ENCODE measurements around the gene MRPL14. TPM values are rescaled to one million over a fixed set of nuclear protein-coding genes. Genes with fewer than 3 reads are reported as not detected.

MRPL14 gene
- total and polyA plus RNA-seq, 4 donors = 34.6 to 118 (median 40.9) TPM

GRCh38 chr6:44111434-44112417 lies 15.5 kb downstream of the MRPL14 start:
- peaks cover 4 to 15% (median 9%) of the 10 kb centered on the region in 4 donors for H3K36me3 ChIP-seq (ENCODE audit: control insufficient read depth in 4 of 4, insufficient read depth in 3 of 4, low read depth in 1 of 4, low read length in 3 of 4)
- H3K27ac ChIP-seq (ENCODE audit: low read depth in 1 of 2, low read length in 2 of 2) = peak overlapping the region in 1 of 2 donors; percentile 19
- TF ChIP-seq MAX (IDR thresholded peaks at IDR 0.05) (peak; percentile 31), REST (IDR thresholded peaks at IDR 0.05) (no peak), ZBTB33 (IDR thresholded peaks at IDR 0.05) (no peak), GABPA (IDR thresholded peaks at IDR 0.05 in 1 of 2, conservative IDR thresholded peaks at IDR 0.05 in 1 of 2) (no peak), NR2F2 (IDR thresholded peaks at IDR 0.05) (no peak), CTCF (IDR thresholded peaks at IDR 0.05; ENCODE audit: low read depth, low read length, missing input control) (no peak), HNF4A (conservative IDR thresholded peaks at IDR 0.05) (peak; percentile 90), FOXA1 (IDR thresholded peaks at IDR 0.05) (no peak), EGR1 (IDR thresholded peaks at IDR 0.05; ENCODE audit: low read depth in 2 of 2) (no peak), HNF4G (IDR thresholded peaks at IDR 0.05) (peak; percentile 59), RXRA (IDR thresholded peaks at IDR 0.05) (peak; percentile 47 to 79), JUND (IDR thresholded peaks at IDR 0.05) (peak in 1 of 2 donors; percentile 51), TAF1 (conservative IDR thresholded peaks at IDR 0.05) (no peak), FOXA2 (IDR thresholded peaks at IDR 0.05) (peak; percentile 7), ATF3 (IDR thresholded peaks at IDR 0.05) (peak; percentile 80), RAD21 (IDR thresholded peaks at IDR 0.05) (peak in 1 of 2 donors; percentile 28), SP1 (IDR thresholded peaks at IDR 0.05) (peak; percentile 67), YY1 (IDR thresholded peaks at IDR 0.05) (no peak)
- H3K9ac ChIP-seq (ENCODE audit: low read depth in 1 of 2, low read length in 2 of 2) = no peak overlapping the region
- peaks cover 11 to 52% (median 48%) of the 10 kb centered on the region in 4 donors for H3K4me1 ChIP-seq (ENCODE audit: control insufficient read depth in 4 of 4, insufficient read depth in 4 of 4, low read length in 3 of 4)
- no peaks in the 10 kb centered on the region for H3K9me3 ChIP-seq (ENCODE audit: control insufficient read depth in 4 of 4, low read length in 3 of 4)
- no peak for DNase-seq (ENCODE audit: low spot score)
- no peak overlapping the region for H3K4me3 ChIP-seq (ENCODE audit: low read depth in 1 of 3, low read length in 3 of 3)
- 56% methylated on average over 6 of the region's 6 CpGs for WGBS
- no peaks in the 10 kb centered on the region for H3K27me3 ChIP-seq (ENCODE audit: control insufficient read depth in 4 of 4, insufficient read depth in 4 of 4, low read length in 3 of 4)

Data from liver (tissue), 9 donors.